Fibroblast of lung (primary cell): ENCODE results near the gene PML.
"Not testable (repeated sequence)": the region's sequence is repeated elsewhere in the genome, so short reads cannot be mapped to it uniquely, and the experiment has no call there.

ENCODE experiments used
- CTCF ChIP-seq, 2 donors: IDR thresholded peaks in 1 of 2; conservative IDR thresholded peaks in 1 of 2; 1 replicate in 1 of 2; 2 replicates in 1 of 2; pipeline ENCODE4 v1.5.1; 2011 to 2012; ENCODE audit warnings: low read length in 2 of 2, control low read depth in 1 of 2, inconsistent platforms in 1 of 2, low read depth in 1 of 2, mild to moderate bottlenecking in 1 of 2
- EZH2 ChIP-seq: IDR thresholded peaks from 2 replicates; pipeline ENCODE4 v1.5.1; 2012; ENCODE audit warnings: low read length, control low read depth, mild to moderate bottlenecking; ENCODE audit errors: missing control alignments

GRCh38 chr15:73960472-73961070, 33.9 kb upstream of the PML start:
- not testable (repeated sequence) for TF ChIP-seq CTCF (conservative IDR thresholded peaks at IDR 0.05 in 1 of 2, IDR thresholded peaks at IDR 0.05 in 1 of 2; ENCODE audit: low read depth in 1 of 2, low read length in 2 of 2); EZH2
